SJSA1 (cell line): ENCODE data around the gene WNT7B. TPM values are rescaled to one million over a fixed set of nuclear protein-coding genes. Genes with fewer than 3 reads are reported as not detected.

ENCODE experiments used
- DNase-seq, 2 experiments: peaks; one replicate each; pipeline ENCODE4 v3.0.0-alpha.2; 2015 to 2020; ENCODE audit warnings: low spot score in 2 of 2, low read depth in 1 of 2
- H3K27ac ChIP-seq: fragments of 250-450 bp; sonication (Bioruptor Pico); 2 replicates; pipeline ENCODE4 v1.5.1; 2020; ENCODE audit warnings: mild to moderate bottlenecking, moderate library complexity
- H3K27me3 ChIP-seq: fragments of 250-450 bp; sonication (Bioruptor Pico); replicated peaks from 2 replicates; pipeline ENCODE4 v1.5.1; 2020; ENCODE audit warnings: mild to moderate bottlenecking, moderate library complexity
- H3K36me3 ChIP-seq: fragments of 250-450 bp; sonication (Bioruptor Pico); 2 replicates; pipeline ENCODE4 v1.5.1; 2020; ENCODE audit warnings: mild to moderate bottlenecking
- H3K4me1 ChIP-seq: fragments of 250-450 bp; sonication (Bioruptor Pico); replicated peaks from 2 replicates; pipeline ENCODE4 v1.6.1; 2021; ENCODE audit warnings: mild to moderate bottlenecking
- H3K4me3 ChIP-seq: fragments of 250-450 bp; sonication (Bioruptor Pico); 2 replicates; pipeline ENCODE4 v1.5.1; 2020; ENCODE audit warnings: mild to moderate bottlenecking
- H3K9me3 ChIP-seq: fragments of 250-450 bp; sonication (Bioruptor Pico); replicated peaks from 2 replicates; pipeline ENCODE4 v1.5.1; 2020; ENCODE audit warnings: mild to moderate bottlenecking
- total RNA-seq: library from RNA; depleted of rRNA; stranded (reverse); fragments of >200 nt; shearing (Covaris generic); gene quantifications from 2 replicates; pipeline ENCODE4 v1.2.3, GENCODE V29; 2014

The WNT7B gene
- total RNA-seq, 1 experiment from 2014 or later, result 0.18 TPM

DNA sequence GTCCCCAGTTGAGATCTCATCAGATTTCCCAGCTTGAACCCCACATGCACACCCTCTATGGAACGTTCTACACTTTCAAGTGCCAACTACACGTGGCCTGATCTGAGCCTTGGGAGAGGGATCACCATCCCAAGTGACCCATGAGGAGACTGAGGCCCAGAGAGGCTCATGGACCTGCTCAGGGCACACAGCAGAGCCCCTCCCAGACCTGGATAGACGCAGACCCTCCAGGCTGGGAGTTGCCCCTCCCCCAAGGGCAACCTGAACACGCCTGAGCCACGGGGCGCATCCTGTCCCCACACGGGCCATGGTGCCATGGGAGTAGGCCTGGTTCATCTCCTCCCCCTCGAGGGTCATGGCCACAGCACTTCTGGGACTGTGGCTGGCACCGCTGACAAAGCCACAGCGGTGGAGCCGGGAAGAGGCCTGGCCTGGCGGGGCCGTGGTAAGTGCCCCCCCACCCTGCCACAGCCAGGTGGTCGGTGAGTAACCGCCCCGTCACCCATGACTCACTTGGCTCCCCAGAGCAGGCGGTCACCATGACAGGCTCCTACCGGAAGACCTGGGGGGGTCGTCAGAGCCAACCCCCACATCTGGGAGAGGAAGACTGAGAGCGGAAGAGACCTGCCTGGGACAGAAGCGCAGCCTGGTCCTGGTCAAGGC lies 8.1 kb downstream of the WNT7B start:
- Histone ChIP-seq H3K27ac (peak overlapping the region; percentile 27; the same call in 1 of the 2 replicates), H3K4me1 (peaks cover 49% of the 10 kb centered on the region), H3K36me3 (no peaks in the 10 kb centered on the region), H3K27me3 (peaks cover 27% of the 10 kb centered on the region), H3K9me3 (0 out of 2 replicates have a peak, but pooled peaks cover 4% of the 10 kb centered on the region), H3K4me3 (no peak overlapping the region)
- DNase-seq, result peak; percentile 93 to 95

DNA sequence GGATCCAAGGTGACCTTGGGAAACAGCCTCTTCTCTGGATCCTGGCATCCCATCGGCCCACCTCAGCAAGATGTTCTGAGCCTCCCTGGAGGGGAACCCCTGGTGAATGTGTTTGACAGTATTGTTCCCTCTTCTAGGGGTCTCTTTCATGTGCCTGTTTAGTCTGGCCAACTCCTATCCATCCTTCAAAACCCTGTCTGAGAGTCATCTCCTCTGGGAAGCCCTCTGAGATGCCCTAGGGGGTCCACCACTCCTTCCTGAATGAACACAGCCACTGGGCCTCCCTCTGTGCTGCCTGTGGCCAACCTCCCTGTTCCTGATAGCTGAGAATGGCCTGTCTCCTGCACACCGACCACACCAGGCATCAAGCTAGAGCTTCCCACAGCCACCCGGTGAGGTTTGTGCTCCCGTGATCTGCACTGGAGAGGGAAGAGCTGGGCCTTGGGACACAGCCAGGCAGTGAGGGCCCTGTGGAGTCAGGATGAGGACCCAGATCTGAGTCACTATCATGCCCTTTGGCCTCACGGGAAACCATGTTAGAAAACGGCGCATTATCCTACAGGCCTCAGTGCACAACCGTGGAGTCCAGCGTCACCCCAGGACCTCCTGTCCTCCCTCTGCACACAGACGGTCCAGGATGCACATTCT lies 8.8 kb downstream of the WNT7B start:
- peaks cover 19% of the 10 kb centered on the region for H3K27me3 ChIP-seq
- H3K4me1 ChIP-seq, result peaks cover 49% of the 10 kb centered on the region
- no peak for DNase-seq
- peak overlapping the region; percentile 27; the same call in 1 of the 2 replicates for H3K27ac ChIP-seq
- no peak overlapping the region for H3K4me3 ChIP-seq
- H3K9me3 ChIP-seq, result 0 out of 2 replicates have a peak, but pooled peaks cover 4% of the 10 kb centered on the region
- H3K36me3 ChIP-seq, result no peaks in the 10 kb centered on the region

DNA sequence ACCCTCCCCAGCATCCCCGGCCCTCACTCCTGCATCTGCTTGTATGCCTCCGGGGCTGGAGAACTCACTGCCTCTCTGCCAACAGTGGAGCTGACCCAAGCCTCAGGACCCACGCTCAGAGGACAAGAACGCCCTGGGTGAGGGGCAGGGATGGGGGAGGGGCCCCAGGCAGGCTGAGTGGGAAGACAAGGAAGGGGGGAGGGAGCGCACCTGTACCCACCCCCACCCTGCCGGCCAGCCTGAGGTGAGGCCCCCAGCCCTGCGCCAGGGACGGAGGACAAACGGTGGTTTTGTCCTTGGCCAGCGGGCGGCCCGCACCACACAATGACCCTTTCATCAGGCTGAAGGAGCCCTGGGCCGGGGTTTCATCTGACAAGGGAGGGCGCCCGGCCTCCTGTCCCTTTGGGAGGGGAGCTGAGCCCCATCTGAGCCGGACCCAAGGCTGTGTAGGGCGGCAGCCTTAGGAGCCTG lies 10.0 kb downstream of the WNT7B start:
- Histone ChIP-seq H3K36me3 (no peaks in the 10 kb centered on the region), H3K9me3 (no peaks in the 10 kb centered on the region), H3K27me3 (peaks cover 8% of the 10 kb centered on the region), H3K27ac (no peak overlapping the region), H3K4me1 (peaks cover 42% of the 10 kb centered on the region), H3K4me3 (no peak overlapping the region)
- DNase-seq, result no peak

DNA sequence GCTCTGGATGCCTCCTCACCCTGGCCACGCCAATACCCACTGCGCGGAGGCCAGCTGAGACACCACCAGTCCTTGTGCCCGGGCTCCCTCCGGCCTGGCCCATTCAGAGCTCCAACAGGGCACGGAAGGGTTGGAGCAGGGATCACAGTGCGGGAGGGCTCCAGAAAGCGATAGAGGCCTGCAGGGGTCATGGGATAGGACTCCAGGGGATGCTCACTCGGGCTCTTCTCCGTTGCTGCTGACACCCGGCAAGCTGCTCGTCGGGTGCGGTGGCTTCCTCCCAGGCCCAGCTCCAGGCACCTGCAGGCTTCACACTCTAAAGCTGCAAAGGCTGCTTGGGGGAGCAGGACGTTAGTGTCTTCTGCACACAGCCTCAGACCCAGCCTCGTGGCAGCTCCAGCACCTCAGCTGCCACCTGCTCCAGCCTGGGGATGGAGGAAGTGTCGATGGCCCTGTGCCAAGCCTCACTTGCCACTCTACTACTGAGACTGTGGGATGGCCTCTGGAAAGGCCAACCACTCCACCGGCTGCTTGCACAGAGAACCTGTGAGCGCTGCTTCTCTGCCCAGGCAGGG lies 10.6 kb downstream of the WNT7B start:
- H3K27me3 ChIP-seq, result peaks cover 4% of the 10 kb centered on the region
- DNase-seq, result no peak

DNA sequence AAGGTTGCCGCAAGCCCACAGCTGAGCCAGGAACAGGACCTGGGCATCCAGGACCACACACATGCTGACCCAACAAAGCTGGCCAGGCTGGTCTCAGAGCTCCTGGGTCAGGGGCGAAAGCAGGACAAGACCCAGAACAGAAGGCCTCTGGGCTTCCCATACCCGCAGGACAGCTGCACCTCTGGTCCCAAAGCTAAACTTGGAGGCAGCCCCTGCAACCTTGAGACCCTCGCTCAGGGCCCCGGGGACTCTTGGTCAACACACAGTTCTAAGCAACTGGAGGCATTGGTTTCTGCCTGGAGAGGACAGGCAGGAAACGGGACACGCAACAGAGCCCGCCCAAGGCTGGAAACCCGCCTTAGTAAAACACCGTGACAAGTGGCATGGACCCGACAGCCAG lies 11.4 kb downstream of the WNT7B start:
- Histone ChIP-seq H3K4me3 (no peak overlapping the region), H3K27me3 (no peaks in the 10 kb centered on the region)

More for the DNA sequence above, 10.6 kb downstream of the WNT7B start:
- Histone ChIP-seq H3K4me1 (peaks cover 37% of the 10 kb centered on the region), H3K27ac (no peak overlapping the region), H3K4me3 (no peak overlapping the region), H3K36me3 (no peaks in the 10 kb centered on the region), H3K9me3 (no peaks in the 10 kb centered on the region)

DNA sequence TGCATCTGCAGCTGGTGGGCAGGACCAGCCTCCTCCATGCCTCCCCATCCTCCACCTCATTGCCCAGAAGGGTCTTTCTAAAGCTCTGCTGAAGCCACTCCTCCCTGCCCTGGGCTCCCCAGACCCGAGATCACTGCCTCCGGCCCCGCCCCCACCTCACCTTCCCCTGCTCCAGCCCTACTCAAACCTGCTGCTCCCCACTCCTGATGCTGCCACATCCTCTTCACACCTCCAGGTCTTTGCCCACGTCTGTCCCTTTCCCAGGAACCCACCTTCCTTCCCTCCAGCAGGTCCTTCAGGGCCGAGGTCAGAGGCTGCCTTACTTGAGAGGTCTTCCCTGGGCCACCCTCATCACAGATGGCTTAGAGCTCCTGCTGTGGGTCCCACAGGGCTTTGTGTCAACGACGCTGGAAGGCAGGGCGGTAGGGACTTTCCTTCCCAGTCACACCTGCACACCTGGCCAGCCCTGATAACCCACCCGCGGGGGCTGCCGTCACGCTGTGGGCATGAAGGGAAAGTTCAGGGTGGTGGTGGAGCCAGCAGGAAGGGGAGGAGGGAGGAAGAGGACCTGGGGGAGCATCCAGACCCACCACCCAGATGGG lies 11.9 kb downstream of the WNT7B start:
- Histone ChIP-seq H3K4me1 (peaks cover 23% of the 10 kb centered on the region), H3K36me3 (no peaks in the 10 kb centered on the region), H3K9me3 (no peaks in the 10 kb centered on the region), H3K4me3 (no peak overlapping the region), H3K27ac (no peak overlapping the region), H3K27me3 (no peaks in the 10 kb centered on the region)
- no peak for DNase-seq

More for the DNA sequence above, 11.4 kb downstream of the WNT7B start:
- no peaks in the 10 kb centered on the region for H3K36me3 ChIP-seq
- H3K4me1 ChIP-seq, result peaks cover 29% of the 10 kb centered on the region
- H3K9me3 ChIP-seq, result no peaks in the 10 kb centered on the region
- DNase-seq, result no peak
- no peak overlapping the region for H3K27ac ChIP-seq

DNA sequence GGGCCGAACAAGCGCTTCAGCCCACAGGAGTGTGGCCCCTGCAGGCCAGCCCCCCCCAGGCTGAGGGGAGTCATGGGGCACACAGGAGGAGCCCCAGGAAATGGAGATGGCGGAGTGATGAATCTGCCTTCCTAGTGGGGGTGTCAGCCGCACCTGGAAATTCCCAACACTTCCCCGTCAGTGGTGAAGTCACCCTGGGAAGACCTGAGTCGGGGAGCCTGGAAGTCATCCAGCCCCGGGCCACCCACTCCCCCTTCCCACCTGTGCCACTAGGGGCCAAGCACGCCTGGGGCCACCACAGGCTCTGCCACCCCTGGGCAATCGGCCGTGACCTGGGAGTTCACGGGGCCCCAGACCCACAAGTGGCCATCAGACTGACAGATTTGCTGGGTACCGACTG lies 12.6 kb downstream of the WNT7B start:
- no peaks in the 10 kb centered on the region for H3K36me3 ChIP-seq
- no peaks in the 10 kb centered on the region for H3K27me3 ChIP-seq
- no peak overlapping the region for H3K27ac ChIP-seq
- no peaks in the 10 kb centered on the region for H3K9me3 ChIP-seq
- H3K4me3 ChIP-seq, result no peak overlapping the region
- DNase-seq, result no peak
- peaks cover 17% of the 10 kb centered on the region for H3K4me1 ChIP-seq

DNA sequence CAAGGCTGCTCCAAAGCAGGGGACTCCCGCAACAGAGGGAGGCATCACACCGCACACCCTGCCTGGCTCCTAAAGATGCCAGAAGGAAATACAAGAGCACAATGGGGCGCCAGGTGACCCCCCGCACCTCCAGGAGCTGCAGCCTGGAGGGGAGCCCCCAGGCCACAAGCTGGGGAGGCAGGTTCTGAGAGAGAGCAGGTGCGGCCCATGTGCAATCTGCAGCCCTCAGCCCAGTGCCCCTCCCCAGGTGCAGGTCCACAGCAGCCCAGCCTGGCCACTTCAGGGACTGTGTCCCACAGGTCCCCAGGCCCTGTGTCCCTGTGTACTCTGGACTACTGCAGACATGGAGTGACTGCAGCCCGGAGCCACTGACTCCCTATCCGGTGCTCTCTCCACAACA lies 13.1 kb downstream of the WNT7B start:
- no peak for DNase-seq
- Histone ChIP-seq H3K36me3 (no peaks in the 10 kb centered on the region), H3K9me3 (no peaks in the 10 kb centered on the region), H3K27ac (no peak overlapping the region), H3K27me3 (no peaks in the 10 kb centered on the region), H3K4me3 (no peak overlapping the region), H3K4me1 (peaks cover 11% of the 10 kb centered on the region)

DNA sequence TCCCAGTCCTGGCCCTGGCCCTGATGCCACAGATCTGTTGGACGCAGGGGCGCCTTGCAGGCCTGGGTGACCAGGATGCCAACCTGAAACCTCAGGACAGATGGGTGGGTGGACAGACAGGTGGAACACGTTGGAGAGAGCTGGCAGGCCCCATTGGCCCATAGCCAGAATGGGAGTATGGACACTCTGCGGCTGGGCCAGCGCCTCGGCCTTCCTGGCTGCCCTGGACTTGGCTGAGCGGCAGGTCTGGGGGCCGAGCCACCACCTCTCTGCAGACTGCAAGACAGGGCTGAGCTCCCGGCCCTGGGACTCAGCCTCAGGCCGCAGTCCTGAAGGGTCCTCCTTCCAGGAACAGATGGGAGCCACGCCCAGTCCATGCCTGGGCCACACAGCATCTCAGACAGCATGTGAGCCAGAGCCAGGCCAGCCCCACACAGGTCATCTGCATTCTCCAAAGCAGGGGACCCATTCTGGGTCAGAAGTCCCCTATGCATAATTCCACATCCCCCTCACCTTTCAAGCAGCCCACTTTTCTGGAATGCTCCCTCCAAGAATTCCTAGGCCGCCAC lies 14.1 kb downstream of the WNT7B start:
- H3K4me3 ChIP-seq, result no peak overlapping the region

DNA sequence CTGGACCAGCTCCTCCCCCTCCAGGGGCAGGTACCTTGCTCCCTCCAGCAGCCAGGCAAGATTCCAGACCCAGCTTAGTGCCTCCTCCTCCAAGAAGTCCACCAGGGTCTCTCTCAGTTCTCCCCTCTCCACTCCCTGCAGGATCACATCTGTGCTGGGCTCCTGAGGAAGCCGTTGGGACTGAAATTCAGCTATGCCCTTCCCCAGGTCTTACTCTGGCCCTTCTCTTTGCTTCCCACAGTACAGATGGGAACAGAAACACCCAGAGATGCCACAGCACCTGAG lies 14.6 kb downstream of the WNT7B start:
- Histone ChIP-seq H3K27me3 (no peaks in the 10 kb centered on the region), H3K27ac (no peak overlapping the region), H3K4me3 (no peak overlapping the region), H3K36me3 (no peaks in the 10 kb centered on the region), H3K9me3 (no peaks in the 10 kb centered on the region), H3K4me1 (no peaks in the 10 kb centered on the region)
- DNase-seq, result no peak

More for the DNA sequence above, 14.1 kb downstream of the WNT7B start:
- no peak overlapping the region for H3K27ac ChIP-seq
- H3K27me3 ChIP-seq, result no peaks in the 10 kb centered on the region
- H3K4me1 ChIP-seq, result peaks cover 1% of the 10 kb centered on the region
- no peaks in the 10 kb centered on the region for H3K36me3 ChIP-seq
- no peaks in the 10 kb centered on the region for H3K9me3 ChIP-seq
- DNase-seq, result no peak

DNA sequence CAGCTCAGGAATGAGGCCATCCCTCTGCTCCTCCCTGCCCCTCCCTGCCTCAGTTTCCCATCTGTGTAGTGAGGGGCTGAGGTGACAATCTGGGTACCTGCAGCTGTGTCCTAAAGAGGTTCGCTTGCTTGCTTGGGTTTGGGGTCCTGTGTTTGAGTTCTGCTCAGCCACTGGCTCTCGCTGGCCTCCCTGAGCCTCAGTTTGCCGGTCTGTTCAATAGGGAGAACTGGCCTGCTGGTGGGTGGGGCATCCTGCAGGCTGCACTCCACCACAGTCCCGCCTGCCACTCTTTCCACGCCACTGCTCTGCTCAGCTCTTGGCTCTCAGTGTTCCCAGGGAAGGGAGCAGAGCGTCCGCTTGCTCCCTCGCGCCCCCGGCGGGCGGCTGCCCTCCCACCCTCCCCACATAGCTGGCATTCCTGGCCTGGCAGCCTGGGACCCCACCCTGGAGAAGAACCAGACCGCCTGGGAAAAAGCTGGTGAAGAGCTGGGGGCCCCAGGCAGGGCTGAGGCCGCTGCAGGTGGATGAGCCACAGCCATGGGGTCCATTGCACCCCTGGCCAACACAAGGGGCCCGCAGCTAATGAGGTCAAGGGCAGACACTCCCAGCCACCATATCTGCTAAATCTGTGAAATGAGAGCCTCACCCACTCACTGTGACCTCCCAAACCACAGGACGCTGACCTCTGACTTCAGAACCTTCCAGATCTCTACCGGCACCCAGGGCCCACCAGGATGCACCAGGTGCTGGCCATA lies 15.1 kb downstream of the WNT7B start:
- H3K27me3 ChIP-seq, result no peaks in the 10 kb centered on the region
- H3K4me1 ChIP-seq, result no peaks in the 10 kb centered on the region
- H3K27ac ChIP-seq, result no peak overlapping the region
- no peak overlapping the region for H3K4me3 ChIP-seq
- H3K9me3 ChIP-seq, result no peaks in the 10 kb centered on the region
- H3K36me3 ChIP-seq, result no peaks in the 10 kb centered on the region
- no peak for DNase-seq

DNA sequence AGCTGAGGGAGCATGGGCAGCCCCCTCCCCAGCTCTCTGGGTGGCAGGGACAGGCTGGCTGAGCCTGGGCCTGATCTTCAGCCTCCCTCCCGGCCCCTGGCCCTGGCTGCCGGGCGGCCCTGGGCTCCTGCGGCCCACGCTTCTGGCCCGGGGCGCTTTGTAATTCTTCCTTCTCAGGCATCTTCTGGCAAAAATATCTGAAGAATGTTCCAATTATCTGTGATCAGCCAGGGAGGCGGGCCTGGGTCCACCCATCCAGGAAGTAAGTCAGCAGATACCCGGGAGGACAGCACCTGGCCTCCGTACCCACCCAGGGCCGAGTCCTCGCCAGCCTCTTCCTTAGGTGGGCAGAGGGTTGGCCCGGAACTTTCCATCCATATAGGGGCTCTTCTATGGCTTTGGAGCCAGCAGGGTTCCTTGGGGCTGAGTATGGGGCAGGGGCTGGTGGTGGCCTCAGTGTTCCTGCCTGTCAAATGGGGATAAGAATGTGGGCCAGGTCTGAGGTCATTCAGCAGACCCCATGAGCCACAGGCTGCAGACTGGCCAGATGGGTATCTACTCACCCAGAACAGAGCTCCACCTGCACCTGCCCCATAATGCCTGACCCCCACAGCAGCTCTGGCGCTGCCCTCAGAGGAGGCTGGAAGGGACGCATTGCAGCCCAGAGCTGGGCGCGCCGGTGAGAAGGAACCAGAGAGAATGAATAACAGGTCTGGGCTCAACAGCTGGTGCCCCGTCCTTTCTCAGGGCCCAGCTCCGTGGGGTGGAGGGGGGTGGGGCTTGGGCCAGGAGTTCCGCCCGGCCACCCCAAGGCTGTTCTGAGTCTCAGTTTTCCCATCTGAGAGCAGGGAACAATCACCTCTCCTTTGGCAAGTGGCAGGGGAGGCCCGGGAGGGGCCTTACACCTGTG lies 16.2 kb downstream of the WNT7B start:
- no peak for DNase-seq
- Histone ChIP-seq H3K9me3 (no peaks in the 10 kb centered on the region), H3K27me3 (no peaks in the 10 kb centered on the region), H3K27ac (no peak overlapping the region), H3K4me3 (no peak overlapping the region), H3K4me1 (no peaks in the 10 kb centered on the region), H3K36me3 (no peaks in the 10 kb centered on the region)
